GM12878 (cell line): ENCODE results near the gene CCDC170.

Experiments
- EZH2 ChIP-seq: IDR thresholded peaks from 2 replicates; pipeline ENCODE4 v1.6.1; 2012; ENCODE audit warnings: low read depth, mild to moderate bottlenecking, control low read depth, inconsistent platforms, low read length, borderline replicate concordance; ENCODE audit not compliant: control insufficient read depth
- GABPA ChIP-seq: IDR thresholded peaks from 2 replicates; pipeline ENCODE4 v1.6.1; 2014; ENCODE audit warnings: antibody characterized with exemption, low read depth, mild to moderate bottlenecking, inconsistent platforms
- POLR2AphosphoS5 ChIP-seq: IDR thresholded peaks from 2 replicates; pipeline ENCODE4 v1.6.1; 2011; ENCODE audit warnings: mild to moderate bottlenecking, low read length, inconsistent platforms
- SMC3 ChIP-seq: IDR thresholded peaks from 2 replicates; pipeline ENCODE4 v1.6.1; 2011; ENCODE audit warnings: low read length, improper control_type of control experiment, borderline replicate concordance
- SREBF2 ChIP-seq: IDR thresholded peaks from 2 replicates; pipeline ENCODE4 v1.6.1; 2012; ENCODE audit warnings: mild to moderate bottlenecking, low read length

GRCh38 chr6:151494936-151495320 lies 1.1 kb downstream of the CCDC170 start:
- no peak for TF ChIP-seq EZH2
- TF ChIP-seq POLR2AphosphoS5, result no peak
- no peak for TF ChIP-seq SREBF2
- no peak for TF ChIP-seq GABPA
- TF ChIP-seq SMC3, result no peak
